COR-L47 (cell line): Measurements from ENCODE around the gene KIF9.
"Not testable (repeated sequence)": the region's sequence is repeated elsewhere in the genome, so short reads cannot be mapped to it uniquely, and the experiment has no call there.

Source experiments
- DNase-seq: peaks from one replicate; lab custom pipeline; 2025; lab: John Stamatoyannopoulos, UW

KIF9 gene, protein sequence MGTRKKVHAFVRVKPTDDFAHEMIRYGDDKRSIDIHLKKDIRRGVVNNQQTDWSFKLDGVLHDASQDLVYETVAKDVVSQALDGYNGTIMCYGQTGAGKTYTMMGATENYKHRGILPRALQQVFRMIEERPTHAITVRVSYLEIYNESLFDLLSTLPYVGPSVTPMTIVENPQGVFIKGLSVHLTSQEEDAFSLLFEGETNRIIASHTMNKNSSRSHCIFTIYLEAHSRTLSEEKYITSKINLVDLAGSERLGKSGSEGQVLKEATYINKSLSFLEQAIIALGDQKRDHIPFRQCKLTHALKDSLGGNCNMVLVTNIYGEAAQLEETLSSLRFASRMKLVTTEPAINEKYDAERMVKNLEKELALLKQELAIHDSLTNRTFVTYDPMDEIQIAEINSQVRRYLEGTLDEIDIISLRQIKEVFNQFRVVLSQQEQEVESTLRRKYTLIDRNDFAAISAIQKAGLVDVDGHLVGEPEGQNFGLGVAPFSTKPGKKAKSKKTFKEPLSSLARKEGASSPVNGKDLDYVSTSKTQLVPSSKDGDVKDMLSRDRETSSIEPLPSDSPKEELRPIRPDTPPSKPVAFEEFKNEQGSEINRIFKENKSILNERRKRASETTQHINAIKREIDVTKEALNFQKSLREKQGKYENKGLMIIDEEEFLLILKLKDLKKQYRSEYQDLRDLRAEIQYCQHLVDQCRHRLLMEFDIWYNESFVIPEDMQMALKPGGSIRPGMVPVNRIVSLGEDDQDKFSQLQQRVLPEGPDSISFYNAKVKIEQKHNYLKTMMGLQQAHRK

DNA sequence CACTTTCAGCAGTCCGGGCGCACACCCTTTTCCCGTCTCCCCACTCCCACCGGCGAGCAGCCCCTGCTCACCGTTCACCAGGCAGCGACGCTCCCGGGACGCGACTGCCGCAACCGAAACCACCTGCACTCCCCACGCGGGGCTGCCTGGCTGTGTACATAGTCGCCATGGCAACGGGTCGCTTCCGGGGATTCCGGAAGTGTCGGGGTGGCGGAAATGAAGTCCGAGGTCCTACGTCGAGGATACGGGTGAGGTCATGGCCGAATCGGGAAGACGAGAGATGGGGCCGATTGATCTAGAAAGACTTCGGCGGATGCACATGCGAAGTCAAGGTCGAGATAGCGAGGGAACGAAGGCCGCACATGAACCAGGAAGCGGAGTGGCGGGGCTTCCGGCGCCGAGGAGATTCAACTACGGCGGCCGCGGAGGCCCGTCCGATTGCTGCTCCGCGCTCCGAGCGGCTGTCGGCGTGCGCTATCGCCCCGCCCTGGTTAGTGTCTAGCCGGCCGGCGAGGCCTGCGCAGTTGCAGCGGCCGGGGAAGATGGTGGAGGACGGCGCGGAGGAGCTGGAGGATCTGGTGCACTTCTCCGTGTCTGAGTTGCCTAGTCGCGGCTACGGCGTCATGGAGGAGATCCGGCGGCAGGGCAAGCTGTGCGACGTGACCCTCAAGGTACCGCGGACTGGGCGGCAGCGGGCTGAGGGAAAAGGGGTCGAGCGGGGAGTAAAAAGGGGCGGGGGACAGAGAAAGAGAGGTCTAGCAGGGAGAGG, at the start of gene KIF9, which contains the start of gene KLHL18:
TSS of gene KIF9 (minus strand) at position 376 of the 769 bp plus-strand sequence. CDS start 5,425 bp downstream, outside the sequence.
TSS of gene KLHL18 (plus strand) at position 521 of the 769 bp plus-strand sequence. CDS start at position 543, 22 bp downstream.
- DNase-seq: peak; percentile 86

DNA sequence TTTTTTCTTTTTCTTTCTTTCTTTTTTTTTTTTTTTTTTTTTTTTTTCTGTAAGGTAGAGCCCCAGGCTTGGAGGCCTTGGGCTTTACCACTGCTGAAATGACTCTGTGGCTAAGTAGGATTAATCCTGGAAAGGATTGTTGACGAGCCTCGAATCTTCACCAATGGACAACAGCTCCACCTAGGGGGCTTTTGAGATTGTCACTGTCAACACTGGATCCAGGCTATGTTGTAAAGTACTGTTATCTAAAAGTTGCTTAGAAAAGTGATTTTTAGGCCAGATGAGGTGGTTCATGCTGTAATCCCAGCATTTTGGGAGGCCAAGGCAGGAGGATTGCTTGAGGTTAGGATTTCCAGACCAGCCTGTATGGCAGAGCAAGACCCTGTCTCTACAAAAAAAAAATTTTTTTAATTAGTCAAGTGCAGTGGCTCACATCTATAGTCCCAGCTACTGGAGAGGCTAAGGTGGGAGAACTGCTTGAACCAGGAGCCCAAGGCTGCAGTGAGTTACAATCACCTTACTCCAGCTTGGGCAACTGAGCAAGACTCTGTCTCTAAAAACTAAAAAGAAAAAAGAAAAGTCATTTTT, 41.8 kb upstream of the KIF9 start:
- peak; percentile 23 for DNase-seq

DNA sequence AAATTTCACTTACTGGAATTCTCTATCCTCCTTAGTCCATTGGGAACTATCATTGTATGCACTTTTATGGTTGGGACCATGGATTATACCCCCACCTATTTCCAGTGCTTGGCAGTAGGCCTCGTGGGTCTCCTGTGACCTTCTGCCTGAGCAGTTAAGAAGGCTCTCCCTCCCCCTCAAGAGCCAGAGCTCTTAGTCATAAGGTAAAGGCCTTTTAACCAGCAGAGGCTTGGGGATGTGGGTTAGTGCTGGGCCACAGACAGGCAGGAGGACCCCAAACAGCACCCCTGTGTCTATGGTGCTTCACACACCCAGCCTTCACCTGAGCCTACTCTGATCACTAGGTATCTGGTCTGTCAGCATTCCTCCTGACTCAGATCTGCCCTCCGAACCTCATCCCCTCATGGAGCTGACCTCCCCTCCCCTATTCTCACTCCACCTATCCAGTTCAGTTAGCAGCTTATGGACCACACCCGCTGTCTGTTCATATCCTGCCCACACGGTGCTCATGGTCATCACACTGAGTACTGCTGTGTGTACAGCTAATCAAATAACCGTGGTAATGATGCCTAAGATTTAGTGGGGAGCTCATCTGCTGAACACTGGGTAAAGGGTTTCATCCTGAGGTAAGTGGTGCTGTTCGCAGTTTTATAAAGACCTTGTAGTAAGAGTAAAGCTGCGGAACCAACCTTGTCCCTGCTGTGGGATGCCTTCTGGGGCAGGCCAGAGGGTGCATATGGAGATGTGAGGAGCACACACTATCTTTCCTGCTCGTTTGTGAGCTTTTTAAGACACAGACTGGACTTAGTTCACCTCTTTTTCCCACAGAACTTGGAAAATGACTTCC, 41.1 kb upstream of the KIF9 start:
- DNase-seq: no peak

DNA sequence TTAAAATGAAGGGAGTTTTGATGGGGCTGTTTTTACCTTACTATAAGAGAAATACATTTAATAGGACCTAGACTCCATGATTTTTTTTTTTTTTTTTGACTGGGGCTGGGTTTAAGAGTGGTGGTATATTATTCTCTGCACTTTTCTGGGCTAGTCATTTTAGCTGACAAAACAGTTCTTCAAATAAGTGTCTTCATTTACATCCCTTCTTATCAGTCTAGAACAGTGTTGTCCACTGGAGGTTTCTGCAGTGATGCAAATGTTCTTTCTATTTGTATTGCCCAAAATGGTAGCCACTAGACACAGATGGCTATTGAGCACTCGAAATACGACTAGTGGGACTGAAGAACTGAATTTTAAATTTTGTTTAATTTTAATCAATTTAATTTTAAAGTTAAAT, 37.4 kb upstream of the KIF9 start:
- DNase-seq: no peak

DNA sequence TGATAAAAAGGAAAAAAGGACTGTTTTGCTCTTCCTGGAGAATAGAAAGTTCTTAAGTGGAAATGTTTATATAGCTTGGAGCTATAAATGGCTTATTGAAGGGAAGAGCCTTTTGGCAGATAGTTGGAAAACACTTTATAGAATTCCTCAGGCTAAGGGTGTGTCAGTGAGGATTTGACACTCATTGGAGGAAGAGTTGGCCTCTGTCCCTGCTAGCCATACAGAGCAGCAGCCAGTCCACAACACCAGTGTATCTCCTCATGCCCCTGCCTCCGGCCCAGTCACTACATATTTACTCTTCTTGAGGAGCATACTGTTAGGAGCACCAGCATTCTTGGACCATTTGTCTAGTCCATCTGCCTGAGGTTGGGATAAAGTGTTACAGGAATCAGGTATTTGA, 36.3 kb upstream of the KIF9 start:
- DNase-seq: no peak

DNA sequence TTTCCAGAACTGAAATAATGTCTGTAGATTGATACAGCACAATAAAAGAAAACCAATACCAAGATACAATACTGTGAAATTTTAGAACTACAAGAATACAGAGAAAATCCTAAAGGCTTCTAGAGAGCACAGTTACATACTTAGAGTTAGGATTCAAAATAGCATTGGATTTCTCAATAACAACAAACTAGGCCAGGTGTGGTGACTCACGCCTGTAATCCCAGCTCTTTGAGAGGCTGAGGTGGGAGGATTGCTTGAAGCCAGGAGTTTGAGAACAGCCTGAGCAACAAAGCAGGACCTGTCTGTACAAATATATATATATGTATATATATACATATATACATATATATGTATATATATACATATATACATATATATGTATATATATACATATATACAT, 33.6 kb upstream of the KIF9 start:
- not testable (repeated sequence) for DNase-seq

DNA sequence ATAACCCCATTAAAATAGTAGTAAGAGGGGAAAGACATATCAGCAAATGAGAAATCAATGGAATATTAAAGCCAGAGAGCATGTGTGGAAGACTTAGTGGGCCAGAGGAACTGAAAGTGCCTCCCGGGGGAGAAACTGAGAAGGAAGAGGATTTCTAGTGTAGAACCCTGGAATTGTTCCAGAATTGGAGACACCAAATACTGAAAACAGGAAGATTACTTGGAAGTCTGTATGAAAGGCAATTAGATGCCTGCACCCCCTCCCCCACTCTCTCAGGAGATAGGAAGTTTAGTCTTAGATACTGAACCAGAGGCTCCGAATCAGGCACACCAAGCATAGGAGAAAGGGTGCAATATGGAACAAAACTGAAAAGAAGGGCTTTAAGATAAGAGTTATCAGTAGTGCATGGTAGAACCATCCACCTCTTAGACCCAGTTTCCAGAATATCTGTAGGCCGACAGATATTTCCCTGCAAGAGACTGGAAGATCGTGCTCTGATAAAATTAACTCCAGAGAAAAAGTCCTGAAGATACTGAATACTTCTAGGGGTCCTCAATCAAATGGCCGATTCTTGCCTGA, 32.6 kb upstream of the KIF9 start:
- DNase-seq: no peak

DNA sequence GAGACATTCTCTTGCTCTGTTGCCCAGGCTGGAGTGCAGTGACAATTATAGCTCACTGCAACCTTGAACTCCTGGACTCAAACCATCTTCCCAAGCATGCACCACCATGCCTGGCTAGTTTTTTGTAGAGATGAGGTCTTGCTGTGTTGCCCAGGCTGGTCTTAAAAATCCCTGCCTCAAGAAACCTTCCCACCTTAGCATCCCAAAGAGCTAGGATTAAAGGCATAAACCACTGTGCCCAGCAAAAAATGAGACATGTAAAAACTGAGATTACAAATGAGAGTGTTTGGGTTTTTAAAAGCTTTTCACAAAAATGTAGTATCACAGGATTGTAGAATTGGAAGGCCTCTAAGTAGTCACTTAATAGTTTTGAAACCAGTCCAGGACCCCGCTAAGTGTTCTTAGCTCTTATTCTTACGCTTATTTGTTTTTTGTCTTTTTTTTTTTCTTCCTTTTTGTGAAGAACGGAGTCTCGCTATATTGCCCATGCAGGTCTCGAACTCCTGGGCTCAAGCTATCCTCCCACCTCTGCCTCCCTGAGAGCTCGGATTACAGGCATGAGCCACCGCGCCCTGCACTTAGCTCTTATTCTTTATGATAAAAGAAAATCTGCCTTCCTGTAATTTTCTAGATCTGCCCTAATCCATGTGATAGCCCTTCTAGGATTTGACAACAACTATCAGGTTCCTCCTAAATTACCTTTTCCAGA, 31.6 kb upstream of the KIF9 start:
- DNase-seq: no peak

DNA sequence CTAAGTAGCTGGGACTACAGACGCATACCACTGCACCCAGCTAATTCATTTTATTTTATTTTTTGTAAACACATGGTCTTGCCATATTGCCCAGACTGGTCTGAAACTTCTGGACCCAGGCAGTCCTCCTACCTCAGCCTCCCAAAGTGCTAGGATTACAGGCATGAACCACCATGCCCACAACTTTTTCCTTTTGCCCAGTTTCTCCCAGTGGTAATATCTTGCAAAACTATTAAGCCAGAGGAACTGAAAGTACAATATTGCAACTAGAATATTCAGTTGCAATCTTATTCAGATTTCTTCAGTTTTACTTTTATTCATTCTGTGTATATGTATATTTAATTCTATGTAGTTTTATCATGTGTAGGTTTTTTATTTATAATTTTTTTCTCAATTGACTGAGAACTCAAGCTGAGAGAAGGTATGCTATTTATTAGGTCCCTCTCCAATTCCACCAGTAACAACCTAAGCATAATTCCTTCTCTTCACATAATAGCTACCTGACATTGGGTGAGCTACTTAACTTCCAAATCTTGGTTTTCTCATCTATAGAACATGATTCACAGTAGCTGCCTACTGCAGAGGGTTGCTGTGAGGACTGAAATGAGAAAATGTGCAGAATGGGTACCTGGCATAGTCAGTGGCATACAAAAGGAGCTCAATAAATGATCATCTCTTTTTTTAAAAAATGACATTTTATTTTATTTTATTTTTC, 30.9 kb upstream of the KIF9 start:
- DNase-seq: no peak

DNA sequence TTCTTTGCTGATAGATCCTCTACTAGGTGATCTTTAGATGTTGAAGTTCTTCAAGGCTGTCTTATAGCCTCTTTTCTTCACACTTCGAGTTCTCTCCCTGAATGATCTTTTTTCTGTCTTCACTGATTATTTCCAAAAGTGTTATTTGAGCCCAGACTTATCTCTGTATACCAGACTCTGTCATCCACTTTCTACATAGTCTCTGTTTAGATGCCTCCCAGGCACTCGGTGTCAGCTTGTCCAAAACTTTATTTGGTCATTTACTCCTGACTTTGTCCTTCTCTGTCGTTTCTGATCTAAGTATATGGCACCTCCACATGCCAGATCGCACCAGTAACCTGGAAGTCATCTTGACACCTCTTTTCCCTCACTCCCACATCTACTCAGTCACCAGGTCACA, 27.8 kb upstream of the KIF9 start:
- DNase-seq: no peak

DNA sequence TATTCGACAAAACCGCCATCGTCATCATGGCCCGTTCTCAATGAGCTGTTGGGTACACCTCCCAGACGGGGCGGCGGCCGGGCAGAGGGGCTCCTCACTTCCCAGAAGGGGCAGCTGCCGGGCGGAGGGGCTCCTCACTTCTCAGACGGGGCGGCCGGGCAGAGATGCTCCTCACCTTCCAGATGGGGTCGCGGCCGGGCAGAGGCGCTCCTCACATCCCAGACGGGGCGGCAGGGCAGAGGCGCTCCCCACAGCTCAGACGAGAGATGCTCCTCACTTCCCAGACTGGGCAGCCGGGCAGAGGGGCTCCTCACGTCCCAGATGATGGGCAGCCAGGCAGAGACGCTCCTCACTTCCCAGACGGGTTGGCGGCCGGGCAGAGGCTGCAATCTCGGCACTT, 26.6 kb upstream of the KIF9 start:
- not testable (repeated sequence) for DNase-seq

DNA sequence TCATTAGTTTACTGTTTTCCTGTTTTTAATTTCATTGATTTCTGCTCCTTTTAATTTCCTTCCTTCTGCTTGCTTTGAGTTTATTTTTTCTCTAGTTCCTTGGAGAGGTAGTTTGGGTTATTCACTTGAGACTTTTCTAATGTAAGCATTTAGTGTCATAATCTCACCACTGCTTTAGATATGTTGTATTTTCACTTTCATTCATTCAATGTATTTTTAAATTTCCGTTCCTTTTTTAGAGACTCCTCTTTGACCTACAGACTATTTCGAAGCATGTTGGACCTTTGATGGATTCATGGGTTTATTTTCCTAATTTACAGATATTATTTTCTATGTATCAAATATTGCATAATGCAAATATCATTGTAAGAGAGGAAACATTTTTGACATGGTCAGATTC, 23.4 kb upstream of the KIF9 start:
- no peak for DNase-seq

DNA sequence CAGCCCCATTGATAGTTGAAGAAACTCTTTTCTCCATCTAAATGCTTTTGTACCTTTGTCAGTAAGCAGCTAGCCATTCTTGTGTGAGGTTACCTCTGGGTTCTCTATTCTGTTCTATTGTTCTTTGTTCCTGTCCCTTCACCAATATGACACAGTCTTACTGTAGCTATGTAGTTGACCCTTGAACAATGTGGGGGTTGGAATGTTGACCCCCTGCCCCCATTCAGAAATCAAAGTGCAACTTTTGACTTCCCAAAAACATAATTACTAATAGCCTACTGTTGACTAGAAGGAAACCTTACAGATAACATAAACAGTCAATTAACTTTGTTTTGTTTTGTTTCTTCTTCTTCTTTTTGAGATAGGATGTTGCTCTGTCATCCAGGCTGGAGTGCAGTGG, 18.9 kb upstream of the KIF9 start:
- no peak for DNase-seq

DNA sequence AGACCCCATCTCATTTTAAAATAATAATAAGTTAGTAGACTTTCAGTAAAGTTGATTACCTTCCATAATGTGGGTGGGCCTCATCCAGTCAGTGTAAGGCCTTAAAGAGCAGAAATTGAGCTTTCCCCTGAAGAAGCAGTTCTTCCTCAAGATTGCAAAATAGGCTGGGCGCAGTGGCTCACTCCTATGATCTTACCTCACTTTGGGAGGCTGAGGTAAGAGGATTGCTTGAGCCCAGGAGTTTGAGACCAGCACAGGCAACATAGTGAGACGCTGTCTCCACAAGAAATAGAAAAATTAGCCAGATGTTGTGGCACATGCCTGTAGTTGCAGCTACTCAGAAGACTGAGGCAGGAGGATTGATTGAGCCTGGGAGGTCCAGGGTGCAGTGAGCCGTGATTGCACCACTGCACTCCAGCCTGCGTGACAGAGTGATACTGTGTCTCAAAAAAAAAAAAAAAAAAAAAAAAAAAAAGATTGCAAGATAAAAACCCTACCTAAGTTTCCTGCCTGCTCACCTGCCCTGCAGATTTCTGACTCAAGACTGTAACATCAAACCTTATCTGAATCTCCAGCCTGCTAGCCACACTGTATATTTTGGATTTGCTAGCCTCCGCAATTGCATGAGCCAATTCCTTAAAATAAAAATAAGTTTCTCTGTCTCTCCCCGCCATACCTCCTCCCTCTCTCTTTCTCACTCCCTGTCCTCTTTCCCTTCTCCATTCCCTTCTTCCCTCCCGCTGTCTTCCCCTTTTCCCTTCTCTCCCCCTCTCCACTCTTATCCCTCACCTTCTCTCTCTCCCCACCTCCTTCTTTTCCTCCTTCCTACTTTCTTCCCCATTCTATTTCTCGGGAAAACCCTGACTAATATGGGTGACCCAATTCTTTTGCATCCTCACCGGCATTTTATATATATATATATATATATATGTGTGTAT, 17.1 kb upstream of the KIF9 start:
- no peak for DNase-seq

DNA sequence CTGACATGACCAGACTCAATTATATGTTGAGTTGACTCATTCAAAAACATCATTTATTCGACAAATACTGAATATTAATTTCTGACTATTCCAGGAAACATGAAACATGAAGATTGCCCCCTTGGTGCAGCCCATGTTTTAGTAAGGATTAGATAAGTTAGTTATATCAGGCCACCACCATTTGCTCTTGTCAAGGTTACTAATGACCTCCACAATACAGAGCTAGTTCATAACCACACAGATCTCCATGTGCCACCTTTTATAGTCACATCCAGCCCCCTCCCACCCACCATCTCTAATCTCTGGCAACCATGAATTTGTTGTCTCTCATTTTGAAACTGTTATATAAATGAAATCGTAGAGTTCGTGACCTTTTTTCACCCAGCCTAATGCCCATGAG, 15.8 kb upstream of the KIF9 start:
- no peak for DNase-seq

DNA sequence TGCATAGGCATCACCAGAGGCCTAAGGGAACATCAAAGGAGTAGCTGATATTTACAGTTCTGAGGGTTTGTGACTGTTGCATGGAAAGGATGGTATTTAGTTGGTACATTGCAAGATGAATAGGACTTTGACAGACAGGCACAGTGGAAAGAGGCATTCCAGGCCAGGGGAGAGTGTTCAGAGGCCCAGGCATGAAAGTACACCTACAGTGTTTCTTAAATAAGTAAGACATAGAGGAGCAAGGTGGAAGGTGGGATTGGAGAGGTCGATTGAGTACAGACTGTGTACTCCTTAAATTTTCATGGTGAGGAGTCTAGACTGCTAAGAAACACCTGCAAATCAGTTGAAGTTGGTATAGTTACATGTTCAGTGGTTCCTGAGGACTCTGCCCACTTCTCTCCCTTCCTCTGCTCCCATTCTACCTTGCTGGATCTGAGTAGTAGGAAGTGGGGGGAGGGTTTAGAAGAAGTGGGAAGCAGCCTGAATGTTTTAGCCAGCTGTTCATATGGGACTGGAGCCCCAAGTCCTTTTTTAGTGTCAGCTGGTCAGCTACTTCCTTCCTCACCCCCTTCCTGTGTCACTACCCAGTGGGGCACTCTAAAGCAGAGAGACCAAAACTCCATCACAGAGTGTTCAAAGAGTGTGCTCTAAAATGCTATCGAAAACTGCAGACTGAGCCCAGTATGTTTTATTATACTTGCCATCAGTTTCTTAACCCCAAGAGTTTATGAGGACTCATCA, 14.1 kb upstream of the KIF9 start:
- DNase-seq: no peak

DNA sequence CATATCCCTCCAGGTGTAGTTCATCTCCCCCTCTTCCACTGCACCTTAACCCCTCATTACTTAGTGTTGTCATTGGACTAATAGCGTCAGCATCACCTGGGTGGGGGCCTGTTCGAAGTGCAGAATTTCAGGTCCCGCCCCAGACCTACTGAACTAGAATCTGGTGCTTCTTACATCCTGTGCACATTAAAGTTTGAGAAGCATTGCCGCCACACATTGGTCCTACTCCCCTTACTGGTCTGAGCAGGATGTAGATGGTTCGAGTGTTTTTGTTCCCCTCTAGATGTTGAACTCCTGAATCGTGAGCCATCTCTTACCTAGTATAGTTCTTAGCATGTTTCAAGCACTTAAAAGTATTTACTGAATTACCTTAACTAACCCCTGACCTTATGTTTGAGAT, 13.4 kb upstream of the KIF9 start:
- DNase-seq: no peak

DNA sequence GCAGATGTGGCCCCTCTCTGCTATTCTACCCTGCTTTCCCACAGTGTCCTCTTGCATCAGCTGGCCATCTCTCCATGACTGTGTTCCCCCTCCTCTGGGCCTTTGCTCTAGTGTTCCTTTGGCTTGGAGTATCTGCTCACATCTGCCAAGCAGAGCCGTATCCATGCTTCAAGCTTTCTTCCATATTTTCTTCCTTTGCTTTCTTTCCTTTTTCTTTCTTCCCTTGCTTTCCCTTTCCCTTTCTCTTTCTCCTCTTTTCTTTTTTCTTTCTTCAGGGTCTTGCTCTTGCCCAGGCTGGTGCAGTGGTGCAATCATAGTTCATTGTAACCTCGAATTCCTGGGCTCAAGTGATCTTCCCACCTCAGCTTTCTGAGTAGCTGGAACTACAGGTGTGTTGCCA, 12.7 kb upstream of the KIF9 start:
- no peak for DNase-seq
